GM12801 (cell line): ENCODE data around the gene RAI1.

Source experiments
- CTCF ChIP-seq: IDR thresholded peaks from one replicate; pipeline ENCODE4 v1.5.1; 2011; ENCODE audit warnings: control low read depth; ENCODE audit not compliant: insufficient read length; ENCODE audit errors: extremely low read depth

The RAI1 gene

GRCh38 chr17:17645961-17646360, 35.3 kb upstream of the RAI1 start:
- TF ChIP-seq CTCF, result no peak

- TF ChIP-seq CTCF, result no peak
These were observed 33.6 kb upstream of the RAI1 start for GRCh38 chr17:17647524-17648178.

GRCh38 chr17:17648762-17649161, 32.5 kb upstream of the RAI1 start:
- no peak for TF ChIP-seq CTCF

- TF ChIP-seq CTCF, result no peak
These were observed 30.3 kb upstream of the RAI1 start for GRCh38 chr17:17650959-17651358.

GRCh38 chr17:17653343-17653742, 27.9 kb upstream of the RAI1 start:
- no peak for TF ChIP-seq CTCF

GRCh38 chr17:17659340-17659739, 21.9 kb upstream of the RAI1 start:
- no peak for TF ChIP-seq CTCF

GRCh38 chr17:17661134-17661533, 20.1 kb upstream of the RAI1 start:
- no peak for TF ChIP-seq CTCF
